ENCODE data around the gene PTPN1. TPM values are rescaled to one million over a fixed set of nuclear protein-coding genes. Genes with fewer than 3 reads are reported as not detected.
A peak's percentile ranks its signal among the peaks of the same experiment; 100 is the strongest.

PTPN1 gene
- total and polyA plus RNA-seq, 2 of the 13 experiments (the other 11 are each of a cell fraction or from before 2014, with no cell fraction given) = 17.7 to 37.2 TPM

DNA sequence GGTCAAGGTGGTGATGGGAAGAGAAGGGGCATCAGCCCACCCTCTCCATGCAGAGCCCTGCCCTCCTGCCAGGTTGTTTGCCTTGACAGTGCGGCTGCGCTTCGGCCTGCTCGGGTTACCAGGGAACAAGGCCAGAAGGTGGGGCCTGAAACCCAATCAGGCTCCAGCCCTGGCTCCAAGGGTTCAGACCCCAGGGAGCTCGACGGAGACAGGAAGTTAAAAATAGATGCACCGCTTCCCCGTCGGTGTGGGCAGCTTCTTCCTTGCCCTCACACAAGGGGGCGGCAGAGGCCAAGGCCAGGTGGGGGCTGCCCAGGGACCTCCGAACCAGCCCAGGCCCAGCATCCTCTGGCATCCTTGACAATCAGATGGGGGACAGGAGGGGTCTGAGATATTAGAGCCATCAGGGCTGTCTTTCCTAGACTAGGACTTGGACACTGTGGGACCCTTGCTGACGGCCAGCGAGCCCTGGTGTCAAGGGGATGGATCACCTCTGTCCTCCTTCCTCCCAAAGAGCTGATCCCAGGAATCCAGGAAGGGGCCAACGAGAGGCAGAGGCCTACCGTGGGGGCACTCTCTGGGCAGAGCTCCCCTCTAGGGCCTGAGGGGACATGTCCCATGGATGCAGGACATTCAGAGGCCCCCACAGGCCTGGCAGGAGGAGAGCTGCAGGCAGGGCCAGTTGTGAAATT lies 115.9 kb downstream of the PTPN1 start (continued):
- TF ChIP-seq, protein P1, sequence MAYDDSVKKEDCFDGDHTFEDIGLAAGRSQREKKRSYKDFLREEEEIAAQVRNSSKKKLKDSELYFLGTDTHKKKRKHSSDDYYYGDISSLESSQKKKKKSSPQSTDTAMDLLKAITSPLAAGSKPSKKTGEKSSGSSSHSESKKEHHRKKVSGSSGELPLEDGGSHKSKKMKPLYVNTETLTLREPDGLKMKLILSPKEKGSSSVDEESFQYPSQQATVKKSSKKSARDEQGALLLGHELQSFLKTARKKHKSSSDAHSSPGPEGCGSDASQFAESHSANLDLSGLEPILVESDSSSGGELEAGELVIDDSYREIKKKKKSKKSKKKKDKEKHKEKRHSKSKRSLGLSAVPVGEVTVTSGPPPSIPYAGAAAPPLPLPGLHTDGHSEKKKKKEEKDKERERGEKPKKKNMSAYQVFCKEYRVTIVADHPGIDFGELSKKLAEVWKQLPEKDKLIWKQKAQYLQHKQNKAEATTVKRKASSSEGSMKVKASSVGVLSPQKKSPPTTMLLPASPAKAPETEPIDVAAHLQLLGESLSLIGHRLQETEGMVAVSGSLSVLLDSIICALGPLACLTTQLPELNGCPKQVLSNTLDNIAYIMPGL (CRISPR knock-in tag; IDR thresholded peaks at IDR 0.05; ENCODE audit: borderline replicate concordance in 1 of 2, low read depth in 1 of 2) = peak; percentile 38 to 84; a peak in 2 of 4 replicates
- TF ChIP-seq, protein P2, sequence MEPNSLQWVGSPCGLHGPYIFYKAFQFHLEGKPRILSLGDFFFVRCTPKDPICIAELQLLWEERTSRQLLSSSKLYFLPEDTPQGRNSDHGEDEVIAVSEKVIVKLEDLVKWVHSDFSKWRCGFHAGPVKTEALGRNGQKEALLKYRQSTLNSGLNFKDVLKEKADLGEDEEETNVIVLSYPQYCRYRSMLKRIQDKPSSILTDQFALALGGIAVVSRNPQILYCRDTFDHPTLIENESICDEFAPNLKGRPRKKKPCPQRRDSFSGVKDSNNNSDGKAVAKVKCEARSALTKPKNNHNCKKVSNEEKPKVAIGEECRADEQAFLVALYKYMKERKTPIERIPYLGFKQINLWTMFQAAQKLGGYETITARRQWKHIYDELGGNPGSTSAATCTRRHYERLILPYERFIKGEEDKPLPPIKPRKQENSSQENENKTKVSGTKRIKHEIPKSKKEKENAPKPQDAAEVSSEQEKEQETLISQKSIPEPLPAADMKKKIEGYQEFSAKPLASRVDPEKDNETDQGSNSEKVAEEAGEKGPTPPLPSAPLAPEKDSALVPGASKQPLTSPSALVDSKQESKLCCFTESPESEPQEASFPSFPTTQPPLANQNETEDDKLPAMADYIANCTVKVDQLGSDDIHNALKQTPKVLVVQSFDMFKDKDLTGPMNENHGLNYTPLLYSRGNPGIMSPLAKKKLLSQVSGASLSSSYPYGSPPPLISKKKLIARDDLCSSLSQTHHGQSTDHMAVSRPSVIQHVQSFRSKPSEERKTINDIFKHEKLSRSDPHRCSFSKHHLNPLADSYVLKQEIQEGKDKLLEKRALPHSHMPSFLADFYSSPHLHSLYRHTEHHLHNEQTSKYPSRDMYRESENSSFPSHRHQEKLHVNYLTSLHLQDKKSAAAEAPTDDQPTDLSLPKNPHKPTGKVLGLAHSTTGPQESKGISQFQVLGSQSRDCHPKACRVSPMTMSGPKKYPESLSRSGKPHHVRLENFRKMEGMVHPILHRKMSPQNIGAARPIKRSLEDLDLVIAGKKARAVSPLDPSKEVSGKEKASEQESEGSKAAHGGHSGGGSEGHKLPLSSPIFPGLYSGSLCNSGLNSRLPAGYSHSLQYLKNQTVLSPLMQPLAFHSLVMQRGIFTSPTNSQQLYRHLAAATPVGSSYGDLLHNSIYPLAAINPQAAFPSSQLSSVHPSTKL (CRISPR knock-in tag; IDR thresholded peaks at IDR 0.05) = no peak; the same call in 1 of the 2 replicates
- TF ChIP-seq, protein P3, sequence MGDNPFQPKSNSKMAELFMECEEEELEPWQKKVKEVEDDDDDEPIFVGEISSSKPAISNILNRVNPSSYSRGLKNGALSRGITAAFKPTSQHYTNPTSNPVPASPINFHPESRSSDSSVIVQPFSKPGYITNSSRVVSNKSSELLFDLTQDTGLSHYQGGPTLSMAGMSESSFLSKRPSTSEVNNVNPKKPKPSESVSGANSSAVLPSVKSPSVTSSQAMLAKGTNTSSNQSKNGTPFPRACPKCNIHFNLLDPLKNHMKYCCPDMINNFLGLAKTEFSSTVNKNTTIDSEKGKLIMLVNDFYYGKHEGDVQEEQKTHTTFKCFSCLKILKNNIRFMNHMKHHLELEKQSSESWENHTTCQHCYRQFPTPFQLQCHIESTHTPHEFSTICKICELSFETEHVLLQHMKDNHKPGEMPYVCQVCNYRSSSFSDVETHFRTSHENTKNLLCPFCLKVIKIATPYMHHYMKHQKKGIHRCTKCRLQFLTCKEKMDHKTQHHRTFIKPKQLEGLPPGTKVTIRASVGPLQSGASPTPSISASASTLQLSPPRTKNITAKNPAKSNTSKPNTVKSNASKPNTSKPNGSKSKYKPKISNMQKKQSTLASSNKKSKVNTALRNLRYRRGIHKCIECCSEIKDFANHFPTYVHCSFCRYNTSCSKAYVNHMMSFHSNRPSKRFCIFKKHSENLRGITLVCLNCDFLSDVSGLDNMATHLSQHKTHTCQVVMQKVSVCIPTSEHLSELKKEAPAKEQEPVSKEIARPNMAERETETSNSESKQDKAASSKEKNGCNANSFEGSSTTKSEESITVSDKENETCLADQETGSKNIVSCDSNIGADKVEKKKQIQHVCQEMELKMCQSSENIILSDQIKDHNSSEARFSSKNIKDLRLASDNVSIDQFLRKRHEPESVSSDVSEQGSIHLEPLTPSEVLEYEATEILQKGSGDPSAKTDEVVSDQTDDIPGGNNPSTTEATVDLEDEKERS (CRISPR knock-in tag; IDR thresholded peaks at IDR 0.05) = no peak
- TF ChIP-seq, protein P4, sequence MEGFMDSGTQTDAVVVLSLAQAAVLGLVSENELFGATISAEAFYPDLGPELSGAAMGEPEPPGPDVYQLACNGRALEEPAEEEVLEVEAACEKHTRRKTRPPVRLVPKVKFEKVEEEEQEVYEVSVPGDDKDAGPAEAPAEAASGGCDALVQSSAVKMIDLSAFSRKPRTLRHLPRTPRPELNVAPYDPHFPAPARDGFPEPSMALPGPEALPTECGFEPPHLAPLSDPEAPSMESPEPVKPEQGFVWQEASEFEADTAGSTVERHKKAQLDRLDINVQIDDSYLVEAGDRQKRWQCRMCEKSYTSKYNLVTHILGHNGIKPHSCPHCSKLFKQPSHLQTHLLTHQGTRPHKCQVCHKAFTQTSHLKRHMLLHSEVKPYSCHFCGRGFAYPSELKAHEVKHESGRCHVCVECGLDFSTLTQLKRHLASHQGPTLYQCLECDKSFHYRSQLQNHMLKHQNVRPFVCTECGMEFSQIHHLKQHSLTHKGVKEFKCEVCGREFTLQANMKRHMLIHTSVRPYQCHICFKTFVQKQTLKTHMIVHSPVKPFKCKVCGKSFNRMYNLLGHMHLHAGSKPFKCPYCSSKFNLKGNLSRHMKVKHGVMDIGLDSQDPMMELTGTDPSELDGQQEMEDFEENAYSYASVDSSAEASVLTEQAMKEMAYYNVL (CRISPR knock-in tag; IDR thresholded peaks at IDR 0.05; ENCODE audit: borderline replicate concordance) = peak; percentile 59; the same call in 1 of the 2 replicates
- TF ChIP-seq, protein P5, sequence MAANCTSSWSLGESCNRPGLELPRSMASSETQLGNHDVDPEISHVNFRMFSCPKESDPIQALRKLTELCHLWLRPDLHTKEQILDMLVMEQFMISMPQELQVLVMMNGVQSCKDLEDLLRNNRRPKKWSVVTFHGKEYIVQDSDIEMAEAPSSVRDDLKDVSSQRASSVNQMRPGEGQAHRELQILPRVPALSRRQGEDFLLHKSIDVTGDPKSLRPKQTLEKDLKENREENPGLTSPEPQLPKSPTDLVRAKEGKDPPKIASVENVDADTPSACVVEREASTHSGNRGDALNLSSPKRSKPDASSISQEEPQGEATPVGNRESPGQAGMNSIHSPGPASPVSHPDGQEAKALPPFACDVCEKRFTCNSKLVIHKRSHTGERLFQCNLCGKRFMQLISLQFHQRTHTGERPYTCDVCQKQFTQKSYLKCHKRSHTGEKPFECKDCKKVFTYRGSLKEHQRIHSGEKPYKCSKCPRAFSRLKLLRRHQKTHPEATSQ (CRISPR knock-in tag; IDR thresholded peaks at IDR 0.05; ENCODE audit: borderline replicate concordance) = no peak
- TF ChIP-seq ELF1 (CRISPR knock-in tag; IDR thresholded peaks at IDR 0.05) = peak; percentile 73
- TF ChIP-seq MTA3 (CRISPR knock-in tag; IDR thresholded peaks at IDR 0.05) = no peak
- no peak for TF ChIP-seq MXD4 (CRISPR knock-in tag; IDR thresholded peaks at IDR 0.05)
- TF ChIP-seq, protein P6, sequence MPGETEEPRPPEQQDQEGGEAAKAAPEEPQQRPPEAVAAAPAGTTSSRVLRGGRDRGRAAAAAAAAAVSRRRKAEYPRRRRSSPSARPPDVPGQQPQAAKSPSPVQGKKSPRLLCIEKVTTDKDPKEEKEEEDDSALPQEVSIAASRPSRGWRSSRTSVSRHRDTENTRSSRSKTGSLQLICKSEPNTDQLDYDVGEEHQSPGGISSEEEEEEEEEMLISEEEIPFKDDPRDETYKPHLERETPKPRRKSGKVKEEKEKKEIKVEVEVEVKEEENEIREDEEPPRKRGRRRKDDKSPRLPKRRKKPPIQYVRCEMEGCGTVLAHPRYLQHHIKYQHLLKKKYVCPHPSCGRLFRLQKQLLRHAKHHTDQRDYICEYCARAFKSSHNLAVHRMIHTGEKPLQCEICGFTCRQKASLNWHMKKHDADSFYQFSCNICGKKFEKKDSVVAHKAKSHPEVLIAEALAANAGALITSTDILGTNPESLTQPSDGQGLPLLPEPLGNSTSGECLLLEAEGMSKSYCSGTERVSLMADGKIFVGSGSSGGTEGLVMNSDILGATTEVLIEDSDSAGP (CRISPR knock-in tag; IDR thresholded peaks at IDR 0.05; ENCODE audit: borderline replicate concordance) = peak; percentile 83; the same call in 1 of the 2 replicates
- TF ChIP-seq MAZ (IDR thresholded peaks at IDR 0.05; ENCODE audit: borderline replicate concordance, low read depth, low read length) = no peak; the same call in 1 of the 2 replicates
- peak; percentile 49; the same call in 1 of the 2 replicates for TF ChIP-seq MAZ (CRISPR knock-in tag; IDR thresholded peaks at IDR 0.05; ENCODE audit: low read depth)
- no peak for TF ChIP-seq POLR2A (IDR thresholded peaks at IDR 0.05; ENCODE audit: insufficient read depth in 1 of 2, low read depth in 2 of 2, low read length in 2 of 2)
- TF ChIP-seq POLR2AphosphoS5 (IDR thresholded peaks at IDR 0.05; ENCODE audit: low read depth, low read length) = no peak
